CMK (cell line): Measurements from ENCODE around the gene SEC23A.

Source experiments
- DNase-seq: peaks from one replicate; pipeline ENCODE4 v3.0.0-alpha.2; 2010; ENCODE audit warnings: low read depth

SEC23A gene

GRCh38 chr14:38989922-38990546, 113.0 kb downstream of the SEC23A start:
- no peak for DNase-seq

GRCh38 chr14:38987781-38988180, 115.3 kb downstream of the SEC23A start:
- DNase-seq, result no peak

GRCh38 chr14:38982837-38983236, 120.2 kb downstream of the SEC23A start:
- DNase-seq, result no peak

GRCh38 chr14:38982278-38982677, 120.8 kb downstream of the SEC23A start:
- DNase-seq, result no peak
